Right forelimb (tissue), 1 donor: ENCODE measurements around the gene TMEM213.

Experiments used
- DNase-seq: peaks from one replicate; pipeline ENCODE4 v3.0.0-alpha.2; 2018

Gene TMEM213

GRCh38 chr7:138843632-138844580 lies 46.1 kb downstream of the TMEM213 start:
- no peak for DNase-seq

- no peak for DNase-seq
Observed at GRCh38 chr7:138845711-138846110, 47.9 kb downstream of the TMEM213 start.

GRCh38 chr7:138848056-138848980 lies 50.5 kb downstream of the TMEM213 start:
- DNase-seq, result no peak

GRCh38 chr7:138849701-138850100 lies 51.9 kb downstream of the TMEM213 start:
- no peak for DNase-seq

- DNase-seq, result no peak
Observed at GRCh38 chr7:138852469-138852868, 54.7 kb downstream of the TMEM213 start.

GRCh38 chr7:138853448-138853847 lies 55.7 kb downstream of the TMEM213 start:
- no peak for DNase-seq

- no peak for DNase-seq
Observed at GRCh38 chr7:138854115-138854645, 56.4 kb downstream of the TMEM213 start.

- DNase-seq, result no peak
Observed at GRCh38 chr7:138857728-138858127, 59.9 kb downstream of the TMEM213 start.

GRCh38 chr7:138861051-138861450 lies 63.3 kb downstream of the TMEM213 start:
- no peak for DNase-seq

- no peak for DNase-seq
Observed at GRCh38 chr7:138863931-138864330, 66.1 kb downstream of the TMEM213 start.

- no peak for DNase-seq
Observed at GRCh38 chr7:138864667-138865066, 66.9 kb downstream of the TMEM213 start.

- no peak for DNase-seq
Observed at GRCh38 chr7:138865843-138866242, 68.0 kb downstream of the TMEM213 start.

GRCh38 chr7:138866353-138866752 lies 68.6 kb downstream of the TMEM213 start:
- DNase-seq, result no peak

- no peak for DNase-seq
Observed at GRCh38 chr7:138867744-138868143, 70.0 kb downstream of the TMEM213 start.

GRCh38 chr7:138868711-138869110 lies 70.9 kb downstream of the TMEM213 start:
- no peak for DNase-seq

- no peak for DNase-seq
Observed at GRCh38 chr7:138869353-138869752, 71.6 kb downstream of the TMEM213 start.

- no peak for DNase-seq
Observed at GRCh38 chr7:138871065-138871813, 73.4 kb downstream of the TMEM213 start.

GRCh38 chr7:138871814-138872090 lies 74.0 kb downstream of the TMEM213 start:
- DNase-seq, result no peak

- DNase-seq, result no peak
Observed at GRCh38 chr7:138872576-138872975, 74.8 kb downstream of the TMEM213 start.

GRCh38 chr7:138873220-138873892 lies 75.6 kb downstream of the TMEM213 start:
- no peak for DNase-seq

- no peak for DNase-seq
Observed at GRCh38 chr7:138875794-138876193, 78.0 kb downstream of the TMEM213 start.

GRCh38 chr7:138876326-138876725 lies 78.5 kb downstream of the TMEM213 start:
- no peak for DNase-seq
